Spinal cord (tissue), 10 donors: ENCODE data around the gene NME7. TPM values are rescaled to one million over a fixed set of nuclear protein-coding genes. Genes with fewer than 3 reads are reported as not detected.

Experiments used
- DNase-seq, 6 donors: peaks; one replicate each; pipeline versions ENCODE4 v3.0.0 to v3.0.0-alpha.2; 2013 to 2015; ENCODE audit warnings: low spot score in 6 of 6, low read depth in 4 of 6
- H3K27ac ChIP-seq: one replicate; pipeline ENCODE4 v1.5.1; 2013; ENCODE audit warnings: low read depth, low read length, control low read depth
- H3K27me3 ChIP-seq: one replicate; pipeline ENCODE4 v1.6.1; 2013; ENCODE audit warnings: low read length; ENCODE audit not compliant: control insufficient read depth, insufficient read depth
- H3K36me3 ChIP-seq: one replicate; pipeline ENCODE4 v1.6.1; 2013; ENCODE audit warnings: low read length; ENCODE audit not compliant: control insufficient read depth, insufficient read depth
- H3K4me1 ChIP-seq: one replicate; pipeline ENCODE4 v1.6.1; 2013; ENCODE audit warnings: low read length; ENCODE audit not compliant: control insufficient read depth, insufficient read depth
- H3K4me3 ChIP-seq: one replicate; pipeline ENCODE4 v1.5.1; 2013; ENCODE audit warnings: low read depth, low read length, control low read depth
- H3K9me3 ChIP-seq: one replicate; pipeline ENCODE4 v1.6.1; 2013; ENCODE audit warnings: low read length; ENCODE audit not compliant: control insufficient read depth, insufficient read depth
- WGBS: methylation state at CpG from one replicate; pipeline ENCODE4 v1.1.5; 2013; ENCODE audit warnings: missing lambda C conversion rate; ENCODE audit not compliant: insufficient coverage; 5-methylcytosine and 5-hydroxymethylcytosine counted together
- polyA plus RNA-seq, 2 donors: library from polyadenylated mRNA; unstranded; fragments of 120-200 nt; gene quantifications; one replicate each; pipeline ENCODE4 v1.2.1, GENCODE V29; 2013; ENCODE audit not compliant: insufficient read length in 2 of 2
- total RNA-seq, 2 donors: library from RNA; depleted of rRNA in 1 of 2; stranded (reverse); fragments of 120-200 nt in 1 of 2; fragments of >200 nt in 1 of 2; gene quantifications; one replicate each; pipeline versions ENCODE4 v1.2.3 to v1.2.4, GENCODE V29; 2013 to 2014
- donor health status: healthy.

Gene NME7
- total and polyA plus RNA-seq, 4 donors = 21.5 to 131 (median 62.7) TPM

- Histone ChIP-seq H3K4me3 (no peak overlapping the region), H3K9me3 (no peaks in the 10 kb centered on the region), H3K4me1 (no peaks in the 10 kb centered on the region), H3K27ac (no peak overlapping the region), H3K36me3 (no peaks in the 10 kb centered on the region), H3K27me3 (no peaks in the 10 kb centered on the region)
- no CpG with 5 or more reads among the region's 3 CpGs for WGBS
- DNase-seq = peak in 1 of 6 donors; percentile 27
These were observed 224.3 kb downstream of the NME7 start for GRCh38 chr1:169143346-169143745.

GRCh38 chr1:169142129-169142528 is 225.5 kb downstream of the NME7 start:
- DNase-seq = no peak
- no CpG with 5 or more reads among the region's 1 CpG for WGBS
- no peak overlapping the region for H3K27ac ChIP-seq
- no peak overlapping the region for H3K4me3 ChIP-seq
- H3K27me3 ChIP-seq = no peaks in the 10 kb centered on the region
- H3K9me3 ChIP-seq = no peaks in the 10 kb centered on the region
- H3K36me3 ChIP-seq = no peaks in the 10 kb centered on the region
- H3K4me1 ChIP-seq = no peaks in the 10 kb centered on the region

- Histone ChIP-seq H3K27ac (no peak overlapping the region), H3K4me3 (no peak overlapping the region), H3K4me1 (no peaks in the 10 kb centered on the region), H3K36me3 (no peaks in the 10 kb centered on the region), H3K27me3 (no peaks in the 10 kb centered on the region), H3K9me3 (no peaks in the 10 kb centered on the region)
- DNase-seq = no peak
- WGBS = 100% methylated on average over 1 of the region's 3 CpGs
These were observed 226.2 kb downstream of the NME7 start for GRCh38 chr1:169141356-169141755.

GRCh38 chr1:169138866-169139670 is 228.5 kb downstream of the NME7 start:
- Histone ChIP-seq H3K9me3 (no peaks in the 10 kb centered on the region), H3K4me3 (no peak overlapping the region), H3K27ac (no peak overlapping the region), H3K4me1 (no peaks in the 10 kb centered on the region), H3K36me3 (no peaks in the 10 kb centered on the region), H3K27me3 (no peaks in the 10 kb centered on the region)
- no peak for DNase-seq
- whole genome bisulfite sequencing = no CpG with 5 or more reads among the region's 2 CpGs

GRCh38 chr1:169137357-169137756 is 230.2 kb downstream of the NME7 start:
- Histone ChIP-seq H3K27me3 (no peaks in the 10 kb centered on the region), H3K4me1 (no peaks in the 10 kb centered on the region), H3K27ac (no peak overlapping the region), H3K36me3 (no peaks in the 10 kb centered on the region), H3K4me3 (no peak overlapping the region), H3K9me3 (no peaks in the 10 kb centered on the region)
- WGBS = 100% methylated on average over 4 of the region's 4 CpGs
- no peak for DNase-seq

- no CpG with 5 or more reads among the region's 2 CpGs for WGBS
- Histone ChIP-seq H3K4me1 (no peaks in the 10 kb centered on the region), H3K27ac (no peak overlapping the region), H3K27me3 (no peaks in the 10 kb centered on the region), H3K9me3 (no peaks in the 10 kb centered on the region), H3K4me3 (no peak overlapping the region), H3K36me3 (no peaks in the 10 kb centered on the region)
- DNase-seq = peak in 2 of 6 donors; percentile 11 to 35
These were observed 233.6 kb downstream of the NME7 start for GRCh38 chr1:169133801-169134502.

- H3K27ac ChIP-seq = no peak overlapping the region
- no peak overlapping the region for H3K4me3 ChIP-seq
- H3K9me3 ChIP-seq = no peaks in the 10 kb centered on the region
- H3K27me3 ChIP-seq = no peaks in the 10 kb centered on the region
- WGBS = 78% methylated on average over 4 of the region's 5 CpGs
- H3K4me1 ChIP-seq = no peaks in the 10 kb centered on the region
- DNase-seq = no peak
- no peaks in the 10 kb centered on the region for H3K36me3 ChIP-seq
These were observed 234.4 kb downstream of the NME7 start for GRCh38 chr1:169133228-169133576.

GRCh38 chr1:169132512-169133227 is 234.9 kb downstream of the NME7 start:
- Histone ChIP-seq H3K4me3 (no peak overlapping the region), H3K36me3 (no peaks in the 10 kb centered on the region), H3K27me3 (no peaks in the 10 kb centered on the region), H3K9me3 (no peaks in the 10 kb centered on the region), H3K27ac (no peak overlapping the region), H3K4me1 (no peaks in the 10 kb centered on the region)
- 91% methylated on average over 1 of the region's 4 CpGs for WGBS
- no peak for DNase-seq

- H3K36me3 ChIP-seq = peaks cover 5% of the 10 kb centered on the region
- H3K27me3 ChIP-seq = no peaks in the 10 kb centered on the region
- WGBS = 83% methylated on average over 1 of the region's 4 CpGs
- no peak overlapping the region for H3K4me3 ChIP-seq
- peaks cover 3% of the 10 kb centered on the region for H3K4me1 ChIP-seq
- no peaks in the 10 kb centered on the region for H3K9me3 ChIP-seq
- no peak overlapping the region for H3K27ac ChIP-seq
- no peak for DNase-seq
These were observed 236.9 kb downstream of the NME7 start for GRCh38 chr1:169130683-169131082.
